Sigmoid colon (tissue), 7 donors: ENCODE measurements around the gene HHIPL2. TPM values are rescaled to one million over a fixed set of nuclear protein-coding genes. Genes with fewer than 3 reads are reported as not detected.

ENCODE experiments used
- DNase-seq: peaks from one replicate; pipeline ENCODE4 v3.0.0-alpha.2; 2019
- H3K27ac ChIP-seq, 4 donors: fragments of 200-600 bp; sonication (generic); one replicate each; pipeline ENCODE4 v1.5.1; 2016 to 2019; ENCODE audit warnings: mild to moderate bottlenecking in 1 of 4
- H3K27me3 ChIP-seq, 3 donors: fragments of 200-600 bp; sonication (generic); one replicate each; pipeline ENCODE4 v1.5.1; 2019; ENCODE audit warnings: mild to moderate bottlenecking in 1 of 3
- H3K36me3 ChIP-seq, 4 donors: fragments of 200-600 bp; sonication (generic); one replicate each; pipeline ENCODE4 v1.5.1; 2016 to 2019
- H3K4me1 ChIP-seq, 4 donors: fragments of 200-600 bp; sonication (generic); one replicate each; pipeline ENCODE4 v1.5.1; 2017 to 2019
- H3K4me3 ChIP-seq, 4 donors: fragments of 200-600 bp; sonication (generic); one replicate each; pipeline ENCODE4 v1.5.1; 2017 to 2019; ENCODE audit warnings: mild to moderate bottlenecking in 2 of 4, moderate library complexity in 1 of 4
- H3K9me3 ChIP-seq, 4 donors: fragments of 200-600 bp in 3 of 4; sonication (generic) in 3 of 4; one replicate each; pipeline versions ENCODE4 v1.5.1 to v1.6.1; 2013 to 2019
- EP300 ChIP-seq, 4 donors: sonication (generic); formaldehyde crosslinking; IDR thresholded peaks; one replicate each; pipeline ENCODE4 v1.6.1; 2017; ENCODE audit warnings: antibody characterized with exemption in 4 of 4
- POLR2A ChIP-seq, 2 donors: fragments of 450-650 bp; IDR thresholded peaks; one replicate each; pipeline ENCODE4 v1.6.1; 2016; ENCODE audit warnings: antibody characterized with exemption in 2 of 2, mild to moderate bottlenecking in 2 of 2, moderate library complexity in 2 of 2
- POLR2AphosphoS5 ChIP-seq, 4 donors: sonication (generic); formaldehyde crosslinking; IDR thresholded peaks; one replicate each; pipeline ENCODE4 v1.6.1; 2017; ENCODE audit warnings: antibody characterized with exemption in 4 of 4
- WGBS, 2 donors: extraction: QIAGEN DNeasy Blood & Tissue Kit; methylation state at CpG; one replicate each; pipeline ENCODE4 v1.1.7; 2013; 5-methylcytosine and 5-hydroxymethylcytosine counted together
- intact Hi-C: fragments of 100-400 bp; cut with DNase I; formaldehyde crosslinking; loops from one replicate; pipeline ENCODE4 v1.15.1; 2023
- polyA plus RNA-seq, 3 donors: library from polyadenylated mRNA; stranded (reverse); fragments of 200-250 nt; gene quantifications; one replicate each; pipeline ENCODE4 v1.2.3, GENCODE V29; 2013
- total RNA-seq, 4 donors: library from RNA; depleted of rRNA; stranded (reverse); fragments of >200 nt; gene quantifications; one replicate each; pipeline ENCODE4 v1.1.0, GENCODE V29; 2016
- TF ChIP-seq, protein P1 (sequence below), 4 experiments: fragments of 450-650 bp in 3 of 4; fragments of 200-600 bp in 1 of 4; IDR thresholded peaks; one replicate each; pipeline ENCODE4 v1.5.1; 2016 to 2019; ENCODE audit warnings: antibody characterized with exemption in 4 of 4, mild to moderate bottlenecking in 3 of 4, moderate library complexity in 2 of 4
- donor health status: healthy with polysubstance abuse.
- donor health status: Bipolar disorder and iron deficiency.
- donor health status: healthy.

HHIPL2 gene
- total and polyA plus RNA-seq, 7 donors: 0.13 TPM; not detected in 6

DNA sequence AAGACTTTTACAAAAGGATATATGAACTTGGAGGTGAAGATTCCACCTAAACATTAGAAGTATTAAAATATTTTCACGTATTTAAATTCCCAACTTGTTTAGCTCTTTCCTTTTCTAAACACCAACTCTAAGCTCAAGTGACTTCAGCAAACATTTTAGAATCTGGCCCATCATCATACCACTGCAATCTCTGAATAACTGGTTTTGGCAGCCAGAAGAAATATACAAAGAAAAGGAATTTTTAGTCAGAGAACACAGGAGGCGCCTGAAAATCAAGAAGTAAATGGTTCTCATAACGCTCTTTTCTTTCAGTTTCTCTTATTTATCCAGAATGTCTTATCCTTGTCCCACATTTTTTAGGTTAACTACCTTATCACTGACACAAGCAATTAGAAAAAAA, 31.4 kb upstream of the HHIPL2 start:
- H3K27ac ChIP-seq: no peak overlapping the region
- WGBS, 2 donors: 97 to 98% methylated on average over 3 of the region's 3 CpGs
- no peaks in the 10 kb centered on the region for H3K9me3 ChIP-seq
- H3K36me3 ChIP-seq: peaks cover 0 to 48% (median 10%) of the 10 kb centered on the region in 4 donors
- H3K27me3 ChIP-seq: no peaks in the 10 kb centered on the region
- TF ChIP-seq POLR2AphosphoS5 (IDR thresholded peaks at IDR 0.05) (no peak), POLR2A (IDR thresholded peaks at IDR 0.05) (no peak), EP300 (IDR thresholded peaks at IDR 0.05) (no peak)
- TF ChIP-seq, protein P1, sequence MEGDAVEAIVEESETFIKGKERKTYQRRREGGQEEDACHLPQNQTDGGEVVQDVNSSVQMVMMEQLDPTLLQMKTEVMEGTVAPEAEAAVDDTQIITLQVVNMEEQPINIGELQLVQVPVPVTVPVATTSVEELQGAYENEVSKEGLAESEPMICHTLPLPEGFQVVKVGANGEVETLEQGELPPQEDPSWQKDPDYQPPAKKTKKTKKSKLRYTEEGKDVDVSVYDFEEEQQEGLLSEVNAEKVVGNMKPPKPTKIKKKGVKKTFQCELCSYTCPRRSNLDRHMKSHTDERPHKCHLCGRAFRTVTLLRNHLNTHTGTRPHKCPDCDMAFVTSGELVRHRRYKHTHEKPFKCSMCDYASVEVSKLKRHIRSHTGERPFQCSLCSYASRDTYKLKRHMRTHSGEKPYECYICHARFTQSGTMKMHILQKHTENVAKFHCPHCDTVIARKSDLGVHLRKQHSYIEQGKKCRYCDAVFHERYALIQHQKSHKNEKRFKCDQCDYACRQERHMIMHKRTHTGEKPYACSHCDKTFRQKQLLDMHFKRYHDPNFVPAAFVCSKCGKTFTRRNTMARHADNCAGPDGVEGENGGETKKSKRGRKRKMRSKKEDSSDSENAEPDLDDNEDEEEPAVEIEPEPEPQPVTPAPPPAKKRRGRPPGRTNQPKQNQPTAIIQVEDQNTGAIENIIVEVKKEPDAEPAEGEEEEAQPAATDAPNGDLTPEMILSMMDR (IDR thresholded peaks at IDR 0.05): no peak
- no peaks in the 10 kb centered on the region for H3K4me1 ChIP-seq
- DNase-seq: no peak
- no peak overlapping the region for H3K4me3 ChIP-seq
- intact Hi-C loops: no loop called here

DNA sequence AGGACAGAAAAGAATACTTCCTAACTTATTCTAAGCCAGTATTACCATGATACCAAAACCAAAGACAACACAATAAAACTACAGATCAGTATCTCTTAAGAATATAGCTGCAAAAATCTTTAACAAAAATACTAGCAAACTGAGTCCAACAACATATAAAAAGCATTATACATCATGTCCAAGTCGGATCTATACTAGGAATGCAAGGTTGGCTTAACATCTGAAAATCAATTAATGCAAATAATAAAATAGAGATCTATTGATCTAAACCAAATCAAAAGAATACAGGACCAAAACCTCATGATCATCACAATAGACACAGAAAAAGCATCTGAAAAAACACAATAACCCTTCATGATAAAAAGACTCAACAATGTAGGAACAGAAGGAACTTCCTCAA, 22.9 kb upstream of the HHIPL2 start:
- Histone ChIP-seq H3K9me3 (peaks cover 0 to 4% (median 0%) of the 10 kb centered on the region in 4 donors), H3K27me3 (no peaks in the 10 kb centered on the region), H3K4me3 (no peak overlapping the region), H3K27ac (no peak overlapping the region), H3K4me1 (no peaks in the 10 kb centered on the region), H3K36me3 (peaks cover 4 to 58% (median 9%) of the 10 kb centered on the region in 4 donors)
- TF ChIP-seq POLR2AphosphoS5 (IDR thresholded peaks at IDR 0.05): no peak
- TF ChIP-seq, protein P1 (IDR thresholded peaks at IDR 0.05): no peak
- TF ChIP-seq POLR2A (IDR thresholded peaks at IDR 0.05): no peak
- TF ChIP-seq EP300 (IDR thresholded peaks at IDR 0.05): no peak
- intact Hi-C loops: no loop called here
- DNase-seq: no peak
- 93 to 99% methylated on average over 1 of the region's 1 CpG for WGBS, 2 donors

GRCh38 chr1:222561656-222562055, 13.8 kb upstream of the HHIPL2 start:
- no peak overlapping the region for H3K27ac ChIP-seq
- intact Hi-C loops: no loop called here
- no peak for DNase-seq
- 93 to 99% methylated on average over 1 of the region's 1 CpG for WGBS, 2 donors
- no peaks in the 10 kb centered on the region for H3K4me1 ChIP-seq
- H3K36me3 ChIP-seq: peaks cover 0 to 73% (median 17%) of the 10 kb centered on the region in 4 donors
- no peaks in the 10 kb centered on the region for H3K27me3 ChIP-seq
- no peak for TF ChIP-seq POLR2A (IDR thresholded peaks at IDR 0.05)
- TF ChIP-seq POLR2AphosphoS5 (IDR thresholded peaks at IDR 0.05): no peak
- no peak for TF ChIP-seq EP300 (IDR thresholded peaks at IDR 0.05)
- H3K9me3 ChIP-seq: no peaks in the 10 kb centered on the region
- H3K4me3 ChIP-seq: no peak overlapping the region

- H3K36me3 ChIP-seq: peaks cover 0 to 66% (median 17%) of the 10 kb centered on the region in 4 donors
- no peak for DNase-seq
- TF ChIP-seq EP300 (IDR thresholded peaks at IDR 0.05) (no peak), POLR2A (IDR thresholded peaks at IDR 0.05) (no peak), POLR2AphosphoS5 (IDR thresholded peaks at IDR 0.05) (no peak)
- TF ChIP-seq, protein P1 (IDR thresholded peaks at IDR 0.05): no peak
- WGBS, 2 donors: 98 to 99% methylated on average over 7 of the region's 7 CpGs
- H3K27me3 ChIP-seq: no peaks in the 10 kb centered on the region
- H3K27ac ChIP-seq: no peak overlapping the region
- intact Hi-C loops: no loop called here
- no peaks in the 10 kb centered on the region for H3K9me3 ChIP-seq
- no peaks in the 10 kb centered on the region for H3K4me1 ChIP-seq
- H3K4me3 ChIP-seq: no peak overlapping the region
Measured at GRCh38 chr1:222557574-222557973, 9.7 kb upstream of the HHIPL2 start.

DNA sequence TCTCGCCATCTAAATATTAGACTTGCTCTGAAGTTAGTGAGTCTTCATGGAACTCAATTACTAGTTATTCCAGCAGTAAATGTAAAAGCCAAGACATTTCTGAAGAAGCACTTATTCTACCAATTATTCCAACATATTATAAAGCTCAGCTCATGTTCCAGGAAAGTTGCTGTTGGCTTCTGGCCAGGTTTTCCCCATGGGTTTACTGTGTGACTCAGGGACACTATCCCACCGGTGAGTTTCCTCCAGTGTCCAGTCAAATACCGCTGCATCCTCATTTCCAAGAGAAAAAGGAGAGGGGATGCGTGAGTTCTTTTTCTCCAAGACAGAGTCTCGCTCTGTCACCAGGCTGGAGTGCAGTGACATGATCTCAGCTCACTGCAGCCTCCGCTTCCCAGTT, 9.2 kb upstream of the HHIPL2 start:
- no peaks in the 10 kb centered on the region for H3K4me1 ChIP-seq
- WGBS, 2 donors: 79 to 87% methylated on average over 6 of the region's 6 CpGs
- TF ChIP-seq POLR2A (IDR thresholded peaks at IDR 0.05) (no peak), EP300 (IDR thresholded peaks at IDR 0.05) (no peak), POLR2AphosphoS5 (IDR thresholded peaks at IDR 0.05) (no peak)
- TF ChIP-seq, protein P1 (IDR thresholded peaks at IDR 0.05): no peak
- H3K36me3 ChIP-seq: peaks cover 0 to 61% (median 17%) of the 10 kb centered on the region in 4 donors
- intact Hi-C loops: no loop called here
- no peak overlapping the region for H3K4me3 ChIP-seq
- H3K9me3 ChIP-seq: no peaks in the 10 kb centered on the region
- DNase-seq: no peak
- H3K27me3 ChIP-seq: no peaks in the 10 kb centered on the region
- H3K27ac ChIP-seq: no peak overlapping the region
